ENCODE measurements around the gene LMNA. TPM values are rescaled to one million over a fixed set of nuclear protein-coding genes. Genes with fewer than 3 reads are reported as not detected.

Gene LMNA
- total and polyA plus RNA-seq, 2 of the 4 experiments (the other 2 are of a cell fraction), result 563 to 755 TPM

DNA sequence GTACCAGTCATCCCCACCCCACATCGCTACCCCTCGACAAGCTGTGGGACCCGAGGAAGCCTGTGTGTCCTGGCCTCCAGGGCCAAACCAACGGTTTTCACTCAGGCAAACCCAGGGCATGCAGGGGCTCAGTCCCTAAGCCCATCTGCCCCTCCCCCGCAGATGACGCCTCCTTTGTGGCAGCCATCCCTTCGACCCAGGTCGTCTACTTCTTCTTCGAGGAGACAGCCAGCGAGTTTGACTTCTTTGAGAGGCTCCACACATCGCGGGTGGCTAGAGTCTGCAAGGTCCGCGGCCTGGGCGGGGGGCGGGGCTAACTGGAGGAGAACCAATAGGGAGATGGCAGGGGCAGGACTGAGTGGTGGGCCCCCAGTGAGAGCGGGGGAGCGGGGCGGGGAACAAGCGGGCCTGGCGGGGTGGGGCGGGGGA, 46.2 kb downstream of the LMNA start:
- Histone ChIP-seq H3K79me1 (ENCODE audit: low read depth in 1 of 2, low read length in 2 of 2) (no peaks in the 10 kb centered on the region), H4K91ac (ENCODE audit: insufficient read depth, low read depth, low read length) (peak overlapping the region; percentile 62; the same call in 1 of the 2 replicates), H3K23ac (ENCODE audit: low read depth, low read length) (peak overlapping the region; percentile 46), H3K18ac (ENCODE audit: low read depth, low read length) (peak overlapping the region; percentile 20; the same call in 1 of the 2 replicates), H3K27ac (ENCODE audit: insufficient read depth, low read length) (peak overlapping the region; percentile 45; the same call in 1 of the 2 replicates), H3K4me3 (ENCODE audit: insufficient read depth, low read depth, low read length) (peak overlapping the region; percentile 39), H3K4ac (ENCODE audit: low read depth, low read length) (peak overlapping the region; percentile 47), H4K5ac (ENCODE audit: low read depth, low read length) (peak overlapping the region; percentile 69), H3K36me3 (ENCODE audit: control insufficient read depth, insufficient read depth, low read length) (no peaks in the 10 kb centered on the region), H3K9me1 (ENCODE audit: insufficient read depth, low read length) (peaks cover 13% of the 10 kb centered on the region), H3K4me2 (ENCODE audit: low read depth, low read length) (peak overlapping the region; percentile 83), H3K9ac (ENCODE audit: low read depth, low read length) (peak overlapping the region; percentile 64; the same call in 1 of the 2 replicates), H2AK5ac (ENCODE audit: low read depth, low read length) (peak overlapping the region; percentile 29; the same call in 1 of the 2 replicates), H2BK5ac (ENCODE audit: low read depth, low read length, poor library complexity, severe bottlenecking) (no peak overlapping the region), H3K56ac (ENCODE audit: extremely low read depth, insufficient read depth, low read length) (no peak overlapping the region), H3K4me1 (ENCODE audit: control insufficient read depth, insufficient read depth, low read length) (peaks cover 8% of the 10 kb centered on the region), H3K27me3 (ENCODE audit: control insufficient read depth, insufficient read depth, low read length) (peaks cover 2% of the 10 kb centered on the region; the same call in 1 of the 2 replicates), H4K8ac (ENCODE audit: low read depth in 2 of 2, low read length in 2 of 2) (peak overlapping the region; percentile 59 to 83; a peak in 3 of 4 replicates), H2AK9ac (replicated peaks; ENCODE audit: low read depth, low read length, poor library complexity) (peak overlapping the region; percentile 53), H3K14ac (replicated peaks; ENCODE audit: low read depth, low read length) (peak overlapping the region; percentile 70), H2BK15ac (ENCODE audit: low read depth, low read length) (peak overlapping the region; percentile 73; the same call in 1 of the 3 replicates), H3K9me3 (ENCODE audit: control insufficient read depth, insufficient read depth, low read length) (no peaks in the 10 kb centered on the region), H4K20me1 (ENCODE audit: insufficient read depth, low read length) (no peaks in the 10 kb centered on the region), H2BK20ac (ENCODE audit: low read depth, low read length) (no peak overlapping the region), H2BK120ac (ENCODE audit: low read depth, low read length) (peak overlapping the region; percentile 35; the same call in 1 of the 2 replicates), H2AFZ (replicated peaks; ENCODE audit: low read length, poor library complexity) (peak overlapping the region; percentile 98)
- CTCF ChIA-PET, result no interaction called here
- DNase-seq (peak; percentile 58), ATAC-seq (ENCODE audit: low read depth) (peak; percentile 98)
- intact Hi-C loops (cut with micrococcal nuclease), result no loop called here
- no TSS peak for BruUV-seq (replicated peaks)
- POLR2A ChIA-PET (ENCODE audit: unreplicated experiment), result no interaction called here
- dilution Hi-C loops (cut with HindIII; ENCODE audit: low sequenced_read_pairs, unreplicated experiment), result no loop called here
- in situ Hi-C loops (cut with MboI; ENCODE audit: low sequenced_read_pairs), result loop anchor here (5.0 kb wide), 1 partner anchor 52 kb away; the partner anchor contains the start of gene PMF1
- WGBS, 2 experiments (ENCODE audit: extremely low coverage in 2 of 2, insufficient read length in 1 of 2), result no CpG with 5 or more reads among the region's 22 CpGs
- TF ChIP-seq FOS (IDR thresholded peaks at IDR 0.05; ENCODE audit: low read depth, low read length) (no peak), CHD1 (IDR thresholded peaks at IDR 0.05; ENCODE audit: low read depth, low read length) (no peak), POLR2A (IDR thresholded peaks at IDR 0.05; ENCODE audit: low read depth, low read length) (no peak), MAZ (IDR thresholded peaks at IDR 0.05; ENCODE audit: borderline replicate concordance, low read depth, low read length) (peak; percentile 59; the same call in 1 of the 2 replicates), MXI1 (IDR thresholded peaks at IDR 0.05; ENCODE audit: borderline replicate concordance, low read depth, low read length) (no peak), RFX5 (IDR thresholded peaks at IDR 0.05; ENCODE audit: low read depth, low read length) (no peak), MAFK (IDR thresholded peaks at IDR 0.05; ENCODE audit: low read depth, low read length) (no peak)
